OCI-LY1 (cell line): Measurements from ENCODE around the gene MARK3.

Experiments used
- H2AFZ ChIP-seq: fragments of 200-600 bp; sonication (generic), shearing (Covaris generic); 2 replicates; pipeline ENCODE4 v1.6.0; 2014; ENCODE audit warnings: antibody characterized with exemption, mild to moderate bottlenecking, low read length
- H3F3A ChIP-seq: fragments of 200-600 bp; sonication (generic), shearing (Covaris generic); 2 replicates; pipeline ENCODE4 v1.6.0; 2014; ENCODE audit warnings: mild to moderate bottlenecking, antibody characterized with exemption, low read length, moderate library complexity; ENCODE audit not compliant: insufficient read depth
- H3K27ac ChIP-seq: fragments of 200-600 bp; sonication (generic); 2 replicates; pipeline ENCODE4 v1.5.1; 2014; ENCODE audit warnings: low read length, mixed run types, mild to moderate bottlenecking, low read depth; ENCODE audit not compliant: poor library complexity, severe bottlenecking
- H3K27me3 ChIP-seq: fragments of 200-600 bp; sonication (generic); 2 replicates; pipeline ENCODE4 v1.6.0; 2014; ENCODE audit warnings: antibody characterized with exemption, mild to moderate bottlenecking, low read length, moderate library complexity; ENCODE audit not compliant: insufficient read depth
- H3K36me3 ChIP-seq: fragments of 200-600 bp; sonication (generic); 2 replicates; pipeline ENCODE4 v1.6.1; 2014; ENCODE audit warnings: mild to moderate bottlenecking, antibody characterized with exemption, low read length, moderate library complexity, mixed read lengths; ENCODE audit not compliant: insufficient read depth
- H3K4me1 ChIP-seq: fragments of 200-600 bp; sonication (generic); 2 replicates; pipeline ENCODE4 v1.5.1; 2014; ENCODE audit warnings: mild to moderate bottlenecking, low read length, moderate library complexity; ENCODE audit not compliant: insufficient read depth, severe bottlenecking
- H3K4me2 ChIP-seq: fragments of 200-600 bp; sonication (generic), shearing (Covaris generic); 2 replicates; pipeline ENCODE4 v1.6.1; 2014; ENCODE audit warnings: low read length
- H3K4me3 ChIP-seq: fragments of 200-600 bp; sonication (generic); 2 replicates; pipeline ENCODE4 v1.5.1; 2014; ENCODE audit warnings: low read length, low read depth, mild to moderate bottlenecking, mixed read lengths; ENCODE audit not compliant: poor library complexity, severe bottlenecking
- H3K79me2 ChIP-seq: fragments of 200-600 bp; shearing (Covaris generic); 2 replicates; pipeline ENCODE4 v1.6.1; 2016; ENCODE audit warnings: mixed run types, low read length, mixed read lengths; ENCODE audit not compliant: insufficient read depth
- H3K9ac ChIP-seq: fragments of 200-600 bp; sonication (generic), shearing (Covaris generic); 2 replicates; pipeline ENCODE4 v1.6.1; 2014; ENCODE audit warnings: mild to moderate bottlenecking, low read length, mixed read lengths
- H3K9me2 ChIP-seq: fragments of 200-600 bp; sonication (generic), shearing (Covaris generic); 2 replicates; pipeline ENCODE4 v1.6.1; 2014; ENCODE audit warnings: low read depth, mild to moderate bottlenecking, low read length, mixed read lengths
- H3K9me3 ChIP-seq: fragments of 200-600 bp; shearing (Covaris generic); 2 replicates; pipeline ENCODE4 v1.6.1; 2014; ENCODE audit warnings: low read length, mixed read lengths
- H4K20me1 ChIP-seq: fragments of 200-600 bp; sonication (generic), shearing (Covaris generic); 2 replicates; pipeline ENCODE4 v1.6.0; 2016; ENCODE audit warnings: mild to moderate bottlenecking, low read length; ENCODE audit not compliant: insufficient read depth
- EZH2 ChIP-seq: fragments of 200-600 bp; sonication (generic), shearing (Covaris generic); IDR thresholded peaks from 2 replicates; pipeline ENCODE4 v1.8.0; 2017; ENCODE audit warnings: borderline replicate concordance, mixed run types, mild to moderate bottlenecking, antibody characterized with exemption, low read length, moderate library complexity, mixed read lengths
- TF ChIP-seq, protein P1 (sequence below): fragments of 200-600 bp; sonication (generic), shearing (Covaris generic); IDR thresholded peaks from 2 replicates; pipeline ENCODE4 v1.5.1; 2017; ENCODE audit warnings: mild to moderate bottlenecking, antibody characterized with exemption, low read length, moderate library complexity, mixed read lengths

MARK3 gene

DNA sequence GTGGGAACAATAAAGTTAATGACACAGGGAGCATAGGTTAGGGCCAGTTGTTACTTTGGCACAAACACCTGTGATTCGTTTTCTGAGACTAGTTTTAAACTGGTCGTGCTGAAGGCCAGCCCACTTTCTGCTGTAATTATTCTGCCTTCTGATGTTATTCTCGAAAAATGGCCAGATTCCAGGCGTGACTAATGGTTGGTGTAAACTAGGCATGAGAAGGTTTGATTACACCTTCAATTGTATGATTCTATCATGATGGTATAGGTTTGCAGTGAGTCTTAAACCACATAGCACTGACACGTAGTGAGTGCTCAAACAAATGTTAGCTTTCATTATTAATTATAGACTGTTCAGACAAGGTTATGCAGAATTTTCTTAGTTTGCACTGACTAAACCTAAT is 98.4 kb downstream of the MARK3 start:
- Histone ChIP-seq H3K9ac (no peak overlapping the region), H3K27me3 (no peaks in the 10 kb centered on the region), H3K36me3 (peaks cover 57% of the 10 kb centered on the region), H4K20me1 (no peaks in the 10 kb centered on the region), H3K4me3 (no peak overlapping the region), H2AFZ (no peak overlapping the region), H3K4me2 (no peak overlapping the region), H3F3A (no peaks in the 10 kb centered on the region), H3K9me2 (no peaks in the 10 kb centered on the region), H3K27ac (no peak overlapping the region), H3K4me1 (peaks cover 13% of the 10 kb centered on the region), H3K79me2 (no peaks in the 10 kb centered on the region), H3K9me3 (no peaks in the 10 kb centered on the region)
- TF ChIP-seq EZH2 = no peak
- TF ChIP-seq, protein P1, sequence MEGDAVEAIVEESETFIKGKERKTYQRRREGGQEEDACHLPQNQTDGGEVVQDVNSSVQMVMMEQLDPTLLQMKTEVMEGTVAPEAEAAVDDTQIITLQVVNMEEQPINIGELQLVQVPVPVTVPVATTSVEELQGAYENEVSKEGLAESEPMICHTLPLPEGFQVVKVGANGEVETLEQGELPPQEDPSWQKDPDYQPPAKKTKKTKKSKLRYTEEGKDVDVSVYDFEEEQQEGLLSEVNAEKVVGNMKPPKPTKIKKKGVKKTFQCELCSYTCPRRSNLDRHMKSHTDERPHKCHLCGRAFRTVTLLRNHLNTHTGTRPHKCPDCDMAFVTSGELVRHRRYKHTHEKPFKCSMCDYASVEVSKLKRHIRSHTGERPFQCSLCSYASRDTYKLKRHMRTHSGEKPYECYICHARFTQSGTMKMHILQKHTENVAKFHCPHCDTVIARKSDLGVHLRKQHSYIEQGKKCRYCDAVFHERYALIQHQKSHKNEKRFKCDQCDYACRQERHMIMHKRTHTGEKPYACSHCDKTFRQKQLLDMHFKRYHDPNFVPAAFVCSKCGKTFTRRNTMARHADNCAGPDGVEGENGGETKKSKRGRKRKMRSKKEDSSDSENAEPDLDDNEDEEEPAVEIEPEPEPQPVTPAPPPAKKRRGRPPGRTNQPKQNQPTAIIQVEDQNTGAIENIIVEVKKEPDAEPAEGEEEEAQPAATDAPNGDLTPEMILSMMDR = no peak

DNA sequence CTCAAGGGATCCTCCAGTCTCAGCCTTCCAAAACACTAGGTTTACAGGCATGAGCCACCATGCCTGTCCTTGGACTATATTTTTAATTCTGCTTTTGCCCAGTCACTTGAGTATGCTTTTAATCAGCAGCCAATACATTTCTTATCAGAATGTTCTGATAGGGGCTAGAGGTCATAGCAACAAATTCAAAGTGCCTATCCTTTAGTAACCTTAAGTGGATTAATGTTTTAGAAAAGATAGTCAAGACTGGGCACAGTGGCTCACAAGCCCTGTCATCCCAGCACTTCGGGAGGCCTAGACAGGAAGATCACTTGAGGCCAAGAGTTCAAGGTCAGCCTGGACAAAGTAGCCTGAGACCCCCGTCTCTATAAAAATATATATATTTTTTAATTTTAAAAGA is 100.3 kb downstream of the MARK3 start:
- Histone ChIP-seq H3K79me2 (no peaks in the 10 kb centered on the region), H3K36me3 (peaks cover 50% of the 10 kb centered on the region), H3F3A (no peaks in the 10 kb centered on the region), H3K27ac (no peak overlapping the region), H3K4me3 (no peak overlapping the region), H3K9ac (no peak overlapping the region), H3K4me1 (peaks cover 5% of the 10 kb centered on the region), H3K4me2 (no peak overlapping the region), H3K9me3 (no peaks in the 10 kb centered on the region), H3K27me3 (no peaks in the 10 kb centered on the region), H3K9me2 (no peaks in the 10 kb centered on the region), H4K20me1 (no peaks in the 10 kb centered on the region), H2AFZ (no peak overlapping the region)
- no peak for TF ChIP-seq EZH2
- TF ChIP-seq, protein P1 = no peak

DNA sequence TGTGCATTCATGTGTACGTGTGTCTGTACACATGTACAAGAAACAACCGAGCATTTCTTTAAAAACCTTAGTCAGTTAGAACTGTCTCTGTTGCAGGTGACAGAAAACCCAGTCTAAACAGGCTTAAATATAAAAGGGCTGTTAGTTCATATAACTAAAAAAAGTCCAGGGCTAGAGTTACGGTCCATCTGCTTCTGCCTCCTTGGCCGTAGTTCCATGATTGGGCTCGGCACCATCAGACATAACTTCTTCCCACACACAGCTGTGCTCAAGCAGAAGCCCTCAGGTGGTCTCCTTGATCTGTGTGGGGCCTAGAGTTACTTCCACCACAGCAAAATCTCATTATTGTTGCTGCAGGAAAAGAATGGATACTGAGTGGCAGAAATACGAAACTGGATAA is 102.9 kb downstream of the MARK3 start:
- no peaks in the 10 kb centered on the region for H3K9me2 ChIP-seq
- no peaks in the 10 kb centered on the region for H4K20me1 ChIP-seq
- H3K4me1 ChIP-seq = no peaks in the 10 kb centered on the region
- H3K9ac ChIP-seq = no peak overlapping the region
- no peaks in the 10 kb centered on the region for H3K9me3 ChIP-seq
- H3K79me2 ChIP-seq = no peaks in the 10 kb centered on the region
- H3K27ac ChIP-seq = no peak overlapping the region
- H2AFZ ChIP-seq = no peak overlapping the region
- TF ChIP-seq EZH2 = no peak
- TF ChIP-seq, protein P1 = no peak
- H3K4me2 ChIP-seq = no peak overlapping the region
- no peaks in the 10 kb centered on the region for H3F3A ChIP-seq
- H3K4me3 ChIP-seq = no peak overlapping the region
- H3K36me3 ChIP-seq = peaks cover 53% of the 10 kb centered on the region
- no peaks in the 10 kb centered on the region for H3K27me3 ChIP-seq
